ENCODE measurements around the gene SLX4IP.

The SLX4IP gene

GRCh38 chr20:10632721-10633509, 197.8 kb downstream of the SLX4IP start:
- no peak for DNase-seq (ENCODE audit: low read depth, low spot score)

- no peak for DNase-seq (ENCODE audit: low read depth, low spot score)
Measured at GRCh38 chr20:10633718-10634117, 198.6 kb downstream of the SLX4IP start.

- no peak for DNase-seq (ENCODE audit: low read depth, low spot score)
Measured at GRCh38 chr20:10634211-10634610, 199.1 kb downstream of the SLX4IP start.

GRCh38 chr20:10634683-10635411, 199.7 kb downstream of the SLX4IP start:
- peak; percentile 91 for DNase-seq (ENCODE audit: low read depth, low spot score)

GRCh38 chr20:10635476-10636208, 200.5 kb downstream of the SLX4IP start:
- DNase-seq (ENCODE audit: low read depth, low spot score) = no peak

GRCh38 chr20:10636326-10636818, 201.3 kb downstream of the SLX4IP start:
- DNase-seq (ENCODE audit: low read depth, low spot score) = no peak

- DNase-seq (ENCODE audit: low read depth, low spot score) = no peak
Measured at GRCh38 chr20:10637031-10637559, 202.0 kb downstream of the SLX4IP start.

- peak; percentile 88 for DNase-seq (ENCODE audit: low read depth, low spot score)
Measured at GRCh38 chr20:10637563-10637962, 202.5 kb downstream of the SLX4IP start.

GRCh38 chr20:10639077-10639736, 204.1 kb downstream of the SLX4IP start:
- DNase-seq (ENCODE audit: low read depth, low spot score) = no peak

- DNase-seq (ENCODE audit: low read depth, low spot score) = no peak
Measured at GRCh38 chr20:10639737-10640556, 204.8 kb downstream of the SLX4IP start.

- no peak for DNase-seq (ENCODE audit: low read depth, low spot score)
Measured at GRCh38 chr20:10640897-10641296, 205.8 kb downstream of the SLX4IP start.

GRCh38 chr20:10641467-10641866, 206.4 kb downstream of the SLX4IP start:
- DNase-seq (ENCODE audit: low read depth, low spot score) = no peak

GRCh38 chr20:10641893-10642292, 206.8 kb downstream of the SLX4IP start:
- DNase-seq (ENCODE audit: low read depth, low spot score) = no peak

GRCh38 chr20:10642856-10643559, 207.9 kb downstream of the SLX4IP start:
- no peak for DNase-seq (ENCODE audit: low read depth, low spot score)

- DNase-seq (ENCODE audit: low read depth, low spot score) = no peak
Measured at GRCh38 chr20:10643560-10643873, 208.4 kb downstream of the SLX4IP start.

- no peak for DNase-seq (ENCODE audit: low read depth, low spot score)
Measured at GRCh38 chr20:10644458-10645204, 209.5 kb downstream of the SLX4IP start.

GRCh38 chr20:10645205-10645570, 210.1 kb downstream of the SLX4IP start:
- no peak for DNase-seq (ENCODE audit: low read depth, low spot score)

- no peak for DNase-seq (ENCODE audit: low read depth, low spot score)
Measured at GRCh38 chr20:10646006-10646405, 210.9 kb downstream of the SLX4IP start.

- DNase-seq (ENCODE audit: low read depth, low spot score) = no peak
Measured at GRCh38 chr20:10646886-10647420, 211.8 kb downstream of the SLX4IP start.
